K562 (cell line): ENCODE results near the gene CACNA1S. TPM values are rescaled to one million over a fixed set of nuclear protein-coding genes. Genes with fewer than 3 reads are reported as not detected.

Source experiments
- CAMTA2 ChIP-seq: fragments of 250-450 bp; sonication (Bioruptor Pico); conservative IDR thresholded peaks from 2 replicates; pipeline ENCODE4 v1.5.1; 2022
- CBX1 ChIP-seq: sonication (generic); IDR thresholded peaks from 2 replicates; pipeline ENCODE4 v1.6.1; 2016; ENCODE audit warnings: antibody characterized with exemption, low read depth, mild to moderate bottlenecking
- GMEB1 ChIP-seq: fragments of 250-450 bp; sonication (Bioruptor Pico); IDR thresholded peaks from 2 replicates; pipeline ENCODE4 v1.4.0; 2020; ENCODE audit warnings: mild to moderate bottlenecking
- MYC ChIP-seq, 2 experiments: fragments of 250-450 bp in 1 of 2; sonication (Bioruptor Pico) in 1 of 2; IDR thresholded peaks; 2 replicates each; pipeline versions ENCODE4 v1.5.1 to v1.6.1; 2012 to 2021; ENCODE audit warnings: low read depth in 2 of 2, borderline replicate concordance in 1 of 2, improper control_type of control experiment in 1 of 2, low read length in 1 of 2, mild to moderate bottlenecking in 1 of 2, moderate library complexity in 1 of 2
- SRF ChIP-seq, 2 experiments: fragments of 250-450, 450-650 bp in 1 of 2; sonication (Bioruptor Pico) in 1 of 2; sonication (generic) in 1 of 2; formaldehyde crosslinking; IDR thresholded peaks; 2 replicates each; pipeline versions ENCODE4 v1.5.0 to v1.5.1; 2020 to 2022; ENCODE audit warnings: mild to moderate bottlenecking in 1 of 2, missing genetic modification reagents in 1 of 2
- polyA plus RNA-seq, 8 experiments: library from polyadenylated mRNA; depleted of rRNA in 4 of 8; stranded (reverse) in 5 of 8; unstranded in 3 of 8; fragments of >200 nt; fragmentation: Nextera tagmentation in 2 of 8; fragmentation: Illumina TruSeq in 1 of 8; extraction: Ambion mirVana in 2 of 8; extraction: Trizol in 1 of 8; gene quantifications; 2 replicates each; pipeline versions ENCODE4 v1.2.1 to v1.2.3, GENCODE V29; 2011 to 2014; ENCODE audit warnings: inconsistent platforms in 1 of 8, missing spikeins in 1 of 8
- total RNA-seq, 7 experiments: library from RNA; depleted of rRNA in 6 of 7; stranded (reverse); fragments of >200 nt in 6 of 7; fragmentation: Illumina TruSeq in 2 of 7; extraction: Trizol in 2 of 7; gene quantifications; 2 replicates each; pipeline versions ENCODE4 v1.2.1 to v1.2.3, GENCODE V29; 2011 to 2021; ENCODE audit warnings: low replicate concordance in 1 of 7

CACNA1S gene
- total and polyA plus RNA-seq, 9 of the 15 experiments (the other 6 are each of a cell fraction or from before 2014, with no cell fraction given) = not detected

- no peak for TF ChIP-seq CAMTA2 (CRISPR knock-in tag)
- no peak for TF ChIP-seq GMEB1 (CRISPR knock-in tag)
- peak in 1 of 2 experiments; percentile 80; a peak in 2 of 4 replicates for TF ChIP-seq SRF (CRISPR knock-in tag; IDR thresholded peaks at IDR 0.05)
- TF ChIP-seq MYC (IDR thresholded peaks at IDR 0.05; ENCODE audit: low read depth, low read length) = peak; percentile 44
- peak; percentile 49; the same call in 1 of the 2 replicates for TF ChIP-seq MYC (CRISPR knock-in tag; IDR thresholded peaks at IDR 0.05; ENCODE audit: borderline replicate concordance, low read depth)
- TF ChIP-seq CBX1 = peak; percentile 62; the same call in 1 of the 2 replicates
These were observed 42.4 kb upstream of the CACNA1S start, which contains the start of gene TMEM9 (continued) for GRCh38 chr1:201154389-201155165.
